HG02981 (cell line): Measurements from ENCODE around the gene VDR.
"Not testable (repeated sequence)": the region's sequence is repeated elsewhere in the genome, so short reads cannot be mapped to it uniquely, and the experiment has no call there.

Source experiments
- ATAC-seq: cut with Tn5 transposase; IDR thresholded peaks from one replicate; pipeline ENCODE4 v1.9.1; 2021; ENCODE audit warnings: mild to moderate bottlenecking, moderate library complexity; ENCODE audit not compliant: unreplicated experiment

Gene VDR

GRCh38 chr12:47817272-47818006 is 87.4 kb downstream of the VDR start:
- ATAC-seq, result no peak

GRCh38 chr12:47816403-47817271 is 88.2 kb downstream of the VDR start:
- no peak for ATAC-seq

- not testable (repeated sequence) for ATAC-seq
Measured at GRCh38 chr12:47815447-47815846, 89.3 kb downstream of the VDR start.

GRCh38 chr12:47814539-47815170 is 90.1 kb downstream of the VDR start:
- no peak for ATAC-seq

GRCh38 chr12:47813511-47814196 is 91.1 kb downstream of the VDR start:
- peak; percentile 41 for ATAC-seq

GRCh38 chr12:47812797-47813510 is 91.8 kb downstream of the VDR start:
- peak; percentile 55 for ATAC-seq

- ATAC-seq, result no peak
Measured at GRCh38 chr12:47811581-47812484, 93.0 kb downstream of the VDR start.

- ATAC-seq, result no peak
Measured at GRCh38 chr12:47811072-47811396, 93.8 kb downstream of the VDR start.

GRCh38 chr12:47809518-47809917 is 95.3 kb downstream of the VDR start:
- ATAC-seq, result not testable (repeated sequence)

GRCh38 chr12:47808574-47809365 is 96.0 kb downstream of the VDR start:
- ATAC-seq, result no peak

- peak; percentile 32 for ATAC-seq
Measured at GRCh38 chr12:47808050-47808449, 96.7 kb downstream of the VDR start.

- no peak for ATAC-seq
Measured at GRCh38 chr12:47807338-47807737, 97.5 kb downstream of the VDR start.

- ATAC-seq, result no peak
Measured at GRCh38 chr12:47805417-47805816, 99.4 kb downstream of the VDR start.

- no peak for ATAC-seq
Measured at GRCh38 chr12:47804171-47804570, 100.6 kb downstream of the VDR start.

- ATAC-seq, result no peak
Measured at GRCh38 chr12:47803191-47803875, 101.5 kb downstream of the VDR start.

- no peak for ATAC-seq
Measured at GRCh38 chr12:47802312-47802711, 102.5 kb downstream of the VDR start.

GRCh38 chr12:47801904-47802246 is 102.9 kb downstream of the VDR start:
- no peak for ATAC-seq

- ATAC-seq, result no peak
Measured at GRCh38 chr12:47801170-47801903, 103.5 kb downstream of the VDR start.
